HUES64 (cell line): ENCODE results near the gene PCMTD2.
"Not testable (repeated sequence)": the region's sequence is repeated elsewhere in the genome, so short reads cannot be mapped to it uniquely, and the experiment has no call there.

Source experiments
- H3K27ac ChIP-seq: 2 replicates; pipeline ENCODE4 v1.7.0; 2013; ENCODE audit warnings: low read depth, low read length, inconsistent platforms
- H3K27me3 ChIP-seq: 2 replicates; pipeline ENCODE4 v1.6.1; 2013; ENCODE audit warnings: mild to moderate bottlenecking, low read length; ENCODE audit not compliant: insufficient read depth
- H3K36me3 ChIP-seq: 2 replicates; pipeline ENCODE4 v1.6.1; 2013; ENCODE audit warnings: mild to moderate bottlenecking, low read length; ENCODE audit not compliant: insufficient read depth
- H3K4me1 ChIP-seq: 2 replicates; pipeline ENCODE4 v1.6.1; 2013; ENCODE audit warnings: mild to moderate bottlenecking, low read length, moderate library complexity; ENCODE audit not compliant: insufficient read depth
- H3K4me3 ChIP-seq: 2 replicates; pipeline ENCODE4 v1.5.1; 2013; ENCODE audit warnings: mild to moderate bottlenecking, low read length, moderate library complexity
- H3K9ac ChIP-seq: 2 replicates; pipeline ENCODE4 v1.6.1; 2013; ENCODE audit warnings: mild to moderate bottlenecking, low read depth, low read length
- H3K9me3 ChIP-seq: 2 replicates; pipeline ENCODE4 v1.6.1; 2013; ENCODE audit warnings: low read depth, low read length; ENCODE audit not compliant: insufficient read depth
- WGBS: fragments of 150-250, 120-280 bp; methylation state at CpG from one replicate; pipeline ENCODE4 v1.1.7; 2013; ENCODE audit warnings: missing lambda C conversion rate; 5-methylcytosine and 5-hydroxymethylcytosine counted together

Gene PCMTD2

DNA sequence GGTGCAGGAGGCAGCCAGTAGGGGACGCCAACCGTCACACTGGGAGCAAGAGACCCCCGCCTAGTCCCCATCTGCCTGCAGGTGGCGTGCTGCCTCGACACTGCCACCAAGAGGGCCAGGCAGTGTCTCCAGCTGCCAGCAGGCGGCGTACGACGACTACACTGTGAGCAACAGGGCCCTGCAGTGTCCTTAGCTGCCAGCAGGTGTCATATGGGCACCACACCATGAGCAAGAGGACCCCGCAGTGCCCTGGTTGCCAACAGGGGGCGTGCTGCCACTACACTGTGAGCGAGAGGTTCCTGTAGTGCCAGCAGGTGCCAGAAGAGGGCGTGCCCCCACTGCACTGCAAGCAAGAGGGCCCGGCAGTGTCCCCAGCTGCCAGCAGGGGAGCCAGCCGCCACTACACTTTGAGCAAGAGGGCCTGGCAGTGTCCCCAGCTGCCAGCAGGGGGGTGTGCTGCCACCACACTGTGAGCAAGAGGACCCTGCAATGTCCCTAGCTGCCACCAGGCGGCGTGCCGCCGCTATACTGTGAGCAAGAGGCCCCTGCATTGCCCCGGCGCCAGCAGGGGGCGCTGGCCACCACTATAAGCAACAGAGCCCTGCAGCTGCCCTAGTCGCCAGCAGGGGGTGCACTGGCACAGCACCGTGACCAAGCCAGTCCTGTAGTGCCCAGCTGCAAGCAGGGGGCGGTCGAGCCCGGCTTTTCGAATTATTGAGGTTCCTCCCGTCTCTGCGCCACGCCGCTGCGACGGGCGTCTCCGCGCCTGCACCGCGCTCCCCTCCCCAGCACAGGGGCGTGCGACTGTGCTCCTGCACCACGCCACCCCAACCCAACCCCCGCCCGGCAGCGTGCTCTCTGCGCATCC lies 30.3 kb downstream of the PCMTD2 start:
- H3K4me1 ChIP-seq, H3K9ac ChIP-seq, H3K36me3 ChIP-seq, H3K27me3 ChIP-seq, H3K27ac ChIP-seq, H3K4me3 ChIP-seq: not testable (repeated sequence)
- H3K9me3 ChIP-seq: peaks cover 33% of the 10 kb centered on the region
- WGBS: 90% methylated on average over 42 of the region's 46 CpGs

GRCh38 chr20:64286447-64287263 lies 31.1 kb downstream of the PCMTD2 start:
- not testable (repeated sequence) for H3K4me3 ChIP-seq, H3K4me1 ChIP-seq, H3K27ac ChIP-seq, H3K36me3 ChIP-seq, H3K9ac ChIP-seq, H3K27me3 ChIP-seq
- 93% methylated on average over 26 of the region's 30 CpGs for WGBS
- H3K9me3 ChIP-seq: peaks cover 33% of the 10 kb centered on the region

DNA sequence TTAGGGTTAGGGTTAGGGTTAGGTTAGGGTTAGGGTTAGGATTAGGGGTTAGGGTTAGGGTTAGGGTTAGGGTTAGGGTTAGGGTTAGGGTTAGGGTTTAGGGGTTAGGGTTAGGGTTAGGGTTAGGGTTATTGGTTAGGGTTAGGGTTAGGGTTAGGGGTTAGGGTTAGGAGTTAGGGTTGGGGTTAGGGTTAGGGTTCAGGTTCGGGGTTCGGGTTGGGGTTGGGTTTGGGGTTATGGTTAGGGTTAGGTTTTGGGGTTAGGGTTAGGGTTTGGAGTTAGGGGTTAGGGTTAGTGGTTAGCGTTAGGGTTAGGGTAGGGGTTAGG lies 31.7 kb downstream of the PCMTD2 start:
- H3K4me3 ChIP-seq, H3K27ac ChIP-seq, H3K4me1 ChIP-seq, H3K36me3 ChIP-seq, H3K27me3 ChIP-seq, H3K9ac ChIP-seq: not testable (repeated sequence)
- 97% methylated on average over 3 of the region's 3 CpGs for WGBS
- H3K9me3 ChIP-seq: peaks cover 32% of the 10 kb centered on the region

DNA sequence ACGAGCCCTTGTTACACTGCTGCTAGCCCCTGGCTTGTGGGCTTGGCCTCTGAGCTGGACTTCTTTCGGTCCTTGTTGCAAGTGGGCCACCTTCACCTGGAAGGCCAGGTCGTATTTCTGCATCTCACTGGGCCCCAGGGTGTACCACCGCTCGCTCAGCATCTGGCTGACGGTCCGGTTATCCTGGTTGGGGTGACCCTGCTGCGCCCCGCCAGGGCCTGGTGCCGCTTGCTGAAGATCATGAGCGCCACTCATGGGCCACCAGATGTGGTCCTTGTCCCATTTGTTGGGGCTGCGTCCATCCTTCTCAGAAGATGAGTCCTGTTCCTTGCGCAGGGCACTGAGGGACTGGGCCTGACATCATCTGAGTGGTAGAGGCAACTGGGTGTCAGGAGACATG lies 36.6 kb downstream of the PCMTD2 start:
- not testable (repeated sequence) for H3K4me1 ChIP-seq, H3K27me3 ChIP-seq, H3K36me3 ChIP-seq, H3K9ac ChIP-seq, H3K27ac ChIP-seq, H3K4me3 ChIP-seq, H3K9me3 ChIP-seq
- WGBS: 97% methylated on average over 8 of the region's 13 CpGs

GRCh38 chr20:64303086-64303485 lies 47.5 kb downstream of the PCMTD2 start:
- WGBS: no CpG with 5 or more reads among the region's 2 CpGs
- H3K4me1 ChIP-seq, H3K36me3 ChIP-seq, H3K27me3 ChIP-seq, H3K9me3 ChIP-seq, H3K9ac ChIP-seq, H3K4me3 ChIP-seq, H3K27ac ChIP-seq: not testable (repeated sequence)

DNA sequence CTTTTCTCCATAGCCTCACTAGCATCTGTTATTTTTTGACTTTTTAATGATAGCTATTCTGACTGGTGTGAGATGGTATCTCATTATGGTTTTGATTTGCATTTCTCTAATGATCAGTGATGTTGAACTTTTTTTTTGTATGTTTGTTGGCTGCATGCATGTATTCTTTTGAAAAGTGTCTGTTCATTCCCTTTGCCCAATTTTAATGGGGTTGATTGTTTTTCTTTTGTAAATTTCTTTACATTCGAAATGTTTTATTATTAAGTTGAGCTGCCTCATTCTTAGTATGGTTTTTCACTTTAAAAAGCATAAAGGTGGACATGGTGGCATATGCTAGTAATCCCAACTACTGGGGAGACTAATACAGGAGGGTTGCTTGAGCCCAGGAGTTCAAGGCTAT lies 58.2 kb downstream of the PCMTD2 start:
- H3K27me3 ChIP-seq: peaks cover 28% of the 10 kb centered on the region
- not testable (repeated sequence) for H3K4me1 ChIP-seq, H3K9ac ChIP-seq, H3K36me3 ChIP-seq, H3K27ac ChIP-seq, H3K9me3 ChIP-seq, H3K4me3 ChIP-seq
- WGBS: no CpG with 5 or more reads among the region's 1 CpG

GRCh38 chr20:64315381-64315780 lies 59.8 kb downstream of the PCMTD2 start:
- peaks cover 28% of the 10 kb centered on the region for H3K27me3 ChIP-seq
- H3K27ac ChIP-seq, H3K9me3 ChIP-seq, H3K4me1 ChIP-seq, H3K4me3 ChIP-seq, H3K36me3 ChIP-seq, H3K9ac ChIP-seq: not testable (repeated sequence)

DNA sequence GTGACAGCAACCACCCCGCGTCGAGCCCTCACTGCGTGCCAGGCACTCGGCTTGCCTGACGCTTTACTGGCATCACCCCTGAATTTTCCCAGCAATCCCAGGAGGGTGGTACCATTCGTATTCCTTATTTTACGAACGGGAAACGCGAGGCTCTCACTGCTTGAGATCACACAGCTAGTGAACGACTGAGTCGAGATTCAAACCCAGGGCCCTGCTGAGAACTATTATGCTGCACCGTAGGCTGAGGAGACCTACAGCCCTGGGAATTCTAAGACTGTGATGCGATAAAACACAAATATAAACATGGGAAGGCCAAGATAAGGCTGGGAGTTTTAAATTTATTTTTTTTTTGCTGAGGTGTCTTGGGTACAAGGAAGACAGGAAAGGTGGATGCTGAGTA lies 60.3 kb downstream of the PCMTD2 start:
- H3K27me3 ChIP-seq: peaks cover 28% of the 10 kb centered on the region
- H3K9ac ChIP-seq, H3K27ac ChIP-seq, H3K4me3 ChIP-seq, H3K36me3 ChIP-seq, H3K4me1 ChIP-seq, H3K9me3 ChIP-seq: not testable (repeated sequence)
- WGBS: 28% methylated on average over 9 of the region's 15 CpGs

DNA sequence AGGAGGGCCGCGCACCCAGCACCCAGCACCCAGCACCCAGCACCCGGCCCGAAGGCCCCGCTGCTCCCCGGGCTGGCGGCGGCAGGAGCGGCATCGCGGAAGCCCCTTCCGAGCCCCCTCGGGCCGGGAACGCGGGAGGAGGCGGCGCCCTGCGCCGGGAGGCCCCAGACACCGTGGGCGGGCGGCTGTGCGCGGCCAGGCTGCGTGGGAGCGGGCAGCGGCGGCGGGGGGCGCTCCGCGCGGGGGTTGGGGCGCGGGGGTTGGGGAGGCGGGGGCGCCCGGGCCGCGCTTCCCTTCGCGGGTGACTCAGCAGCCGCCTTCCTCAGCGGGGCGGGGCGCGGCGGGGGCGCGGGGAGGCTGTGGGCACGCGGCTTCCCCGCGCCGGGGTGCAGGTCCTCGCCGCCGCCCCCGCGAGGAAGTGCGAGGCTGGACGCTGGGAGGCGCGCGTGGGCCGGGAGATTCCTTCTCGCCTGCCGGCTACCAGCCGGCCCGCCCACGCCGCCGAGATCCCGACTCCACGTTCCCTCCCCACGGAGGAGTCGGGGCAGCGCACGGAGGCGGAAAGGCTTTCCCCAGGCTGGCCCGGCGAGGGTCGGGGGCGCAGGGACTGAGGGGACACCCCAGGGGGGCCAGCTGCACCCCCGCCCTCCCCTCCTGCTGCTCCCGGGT lies 61.0 kb downstream of the PCMTD2 start:
- not testable (repeated sequence) for H3K9me3 ChIP-seq, H3K4me1 ChIP-seq, H3K36me3 ChIP-seq, H3K9ac ChIP-seq, H3K27ac ChIP-seq
- H3K27me3 ChIP-seq: peaks cover 28% of the 10 kb centered on the region
- H3K4me3 ChIP-seq: peak overlapping the region; percentile 34
- 6% methylated on average over 78 of the region's 87 CpGs for WGBS

DNA sequence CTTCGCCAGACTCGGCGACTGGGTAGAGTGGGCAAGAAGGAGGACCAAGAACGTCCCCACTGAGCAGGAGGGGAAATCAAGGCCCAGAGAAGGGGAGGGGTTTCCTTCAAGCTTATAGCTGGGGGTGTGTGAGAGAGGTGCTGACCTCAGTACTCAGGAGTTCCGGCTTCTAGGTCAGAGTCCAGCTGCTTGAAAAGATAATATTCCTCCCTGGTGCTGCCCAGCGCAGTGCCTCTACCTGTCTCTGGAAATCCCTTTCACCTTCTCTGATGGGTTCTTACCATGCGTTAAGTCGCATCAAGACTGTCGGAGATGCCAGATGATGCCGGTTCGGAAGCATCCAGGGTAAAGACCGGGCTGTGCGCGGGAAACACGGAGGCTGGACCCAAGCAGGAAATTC lies 61.8 kb downstream of the PCMTD2 start:
- not testable (repeated sequence) for H3K27ac ChIP-seq, H3K4me1 ChIP-seq, H3K9me3 ChIP-seq, H3K9ac ChIP-seq, H3K4me3 ChIP-seq, H3K36me3 ChIP-seq
- H3K27me3 ChIP-seq: peaks cover 28% of the 10 kb centered on the region
- WGBS: 92% methylated on average over 10 of the region's 15 CpGs

DNA sequence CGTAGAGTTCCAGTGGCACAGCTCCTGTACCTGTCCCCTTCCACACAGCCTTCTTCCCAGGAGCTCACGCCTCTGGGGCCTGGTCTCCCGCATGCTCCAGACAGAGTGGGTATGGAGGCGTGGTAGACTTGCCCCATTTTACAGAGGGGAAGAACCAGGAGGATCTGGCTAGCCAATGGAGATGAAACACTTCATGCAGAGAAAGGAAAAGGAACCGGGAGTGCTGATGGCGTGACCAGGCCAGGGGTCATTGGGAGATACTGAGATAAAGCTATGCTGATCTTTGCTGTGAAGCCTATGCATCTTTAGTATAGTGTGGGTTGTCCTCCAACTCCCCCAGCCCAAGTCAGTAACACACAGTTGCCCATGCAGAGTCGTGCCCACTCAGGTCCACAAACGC lies 62.5 kb downstream of the PCMTD2 start:
- not testable (repeated sequence) for H3K9me3 ChIP-seq, H3K36me3 ChIP-seq, H3K4me3 ChIP-seq, H3K4me1 ChIP-seq, H3K27ac ChIP-seq, H3K9ac ChIP-seq
- peaks cover 32% of the 10 kb centered on the region for H3K27me3 ChIP-seq
- 95% methylated on average over 5 of the region's 8 CpGs for WGBS
